Natural killer cell (primary cell): ENCODE results near the gene MAPK4. TPM values are rescaled to one million over a fixed set of nuclear protein-coding genes. Genes with fewer than 3 reads are reported as not detected.

ENCODE experiments used
- ATAC-seq, 3 donors: fragments of 150-1000 bp in 2 of 3; fragments of 200-7000 bp in 1 of 3; cut with Tn5 transposase; 1 replicate in 1 of 3; 2 replicates in 2 of 3; pipeline ENCODE4 v1.10.0; 2021; ENCODE audit warnings: mild to moderate bottlenecking in 2 of 3, moderate library complexity in 2 of 3
- DNase-seq, 2 donors: peaks; one replicate each; pipeline versions ENCODE4 v3.0.0 to v3.0.0-alpha.2; 2013 to 2021; ENCODE audit warnings: mixed read lengths in 1 of 2
- H3K27ac ChIP-seq: one replicate; pipeline ENCODE4 v1.5.1; 2013; ENCODE audit warnings: mild to moderate bottlenecking, low read length
- H3K27me3 ChIP-seq: one replicate; pipeline ENCODE4 v1.6.1; 2013; ENCODE audit warnings: low read length; ENCODE audit not compliant: control insufficient read depth, insufficient read depth
- H3K36me3 ChIP-seq: one replicate; pipeline ENCODE4 v1.6.1; 2013; ENCODE audit warnings: low read length; ENCODE audit not compliant: control insufficient read depth, insufficient read depth
- H3K4me1 ChIP-seq: one replicate; pipeline ENCODE4 v1.6.1; 2013; ENCODE audit warnings: low read length; ENCODE audit not compliant: control insufficient read depth, insufficient read depth
- H3K4me3 ChIP-seq: one replicate; pipeline ENCODE4 v1.5.1; 2013; ENCODE audit warnings: low read length
- H3K9me3 ChIP-seq: one replicate; pipeline ENCODE4 v1.6.1; 2013; ENCODE audit warnings: low read length; ENCODE audit not compliant: control insufficient read depth, insufficient read depth
- H3K27ac Mint-ChIP-seq, 2 donors: one replicate each; pipeline ENCODE4 v1.8.0; 2022; ENCODE audit warnings: mild to moderate bottlenecking in 2 of 2, mixed read lengths in 2 of 2, moderate library complexity in 1 of 2
- H3K27me3 Mint-ChIP-seq, 2 donors: one replicate each; pipeline ENCODE4 v1.8.0; 2022; ENCODE audit warnings: low read depth in 2 of 2, mixed read lengths in 2 of 2
- H3K36me3 Mint-ChIP-seq: one replicate; pipeline ENCODE4 v1.8.0; 2022; ENCODE audit warnings: mixed read lengths
- H3K4me1 Mint-ChIP-seq, 2 donors: one replicate each; pipeline ENCODE4 v1.8.0; 2022; ENCODE audit warnings: mixed read lengths in 2 of 2
- H3K4me3 Mint-ChIP-seq: one replicate; pipeline ENCODE4 v1.8.0; 2022; ENCODE audit warnings: mild to moderate bottlenecking, moderate library complexity, mixed read lengths
- H3K9me3 Mint-ChIP-seq, 2 donors: one replicate each; pipeline ENCODE4 v1.8.0; 2022; ENCODE audit warnings: mixed read lengths in 2 of 2
- CTCF ChIP-seq: fragments of 200-600 bp; IDR thresholded peaks from one replicate; pipeline ENCODE4 v1.8.0; 2022; ENCODE audit warnings: antibody characterized with exemption
- WGBS: methylation state at CpG from one replicate; pipeline ENCODE4 v1.1.7; 2013; ENCODE audit warnings: missing lambda C conversion rate; ENCODE audit not compliant: insufficient coverage; 5-methylcytosine and 5-hydroxymethylcytosine counted together
- intact Hi-C: fragments of 100-400 bp; cut with micrococcal nuclease; formaldehyde crosslinking; loops from one replicate; pipeline ENCODE4 v1.14.2; 2022
- total RNA-seq, 4 donors: library from RNA; stranded (reverse); fragments of 120-200 nt in 1 of 4; gene quantifications; one replicate each; pipeline versions ENCODE4 v1.2.3 to v1.2.4, GENCODE V29; 2013 to 2022

Gene MAPK4
- total RNA-seq, 3 donors from 2014 or later (not counting 1 experiment from before 2014, with no cell fraction given) = not detected

GRCh38 chr18:50726960-50727589 is 167.2 kb downstream of the MAPK4 start:
- Mint-ChIP-seq H3K4me1 (no peaks in the 10 kb centered on the region), H3K27me3 (peaks cover 0 to 5% of the 10 kb centered on the region in 2 donors), H3K36me3 (no peaks in the 10 kb centered on the region), H3K9me3 (no peaks in the 10 kb centered on the region), H3K27ac (no peak overlapping the region), H3K4me3 (no peak overlapping the region)
- intact Hi-C loops = no loop called here
- no peak for ATAC-seq
- no peak overlapping the region for H3K4me3 ChIP-seq
- H3K27me3 ChIP-seq = no peaks in the 10 kb centered on the region
- no peaks in the 10 kb centered on the region for H3K4me1 ChIP-seq
- 9% methylated on average over 10 of the region's 10 CpGs for WGBS
- no peaks in the 10 kb centered on the region for H3K36me3 ChIP-seq
- TF ChIP-seq CTCF = no peak
- H3K9me3 ChIP-seq = no peaks in the 10 kb centered on the region
- no peak for DNase-seq
- no peak overlapping the region for H3K27ac ChIP-seq

- Mint-ChIP-seq H3K9me3 (no peaks in the 10 kb centered on the region), H3K36me3 (no peaks in the 10 kb centered on the region), H3K27me3 (peaks cover 0 to 5% of the 10 kb centered on the region in 2 donors), H3K4me3 (no peak overlapping the region), H3K4me1 (no peaks in the 10 kb centered on the region), H3K27ac (no peak overlapping the region)
- no peaks in the 10 kb centered on the region for H3K27me3 ChIP-seq
- H3K4me1 ChIP-seq = no peaks in the 10 kb centered on the region
- H3K27ac ChIP-seq = no peak overlapping the region
- no peaks in the 10 kb centered on the region for H3K9me3 ChIP-seq
- no peak overlapping the region for H3K4me3 ChIP-seq
- no peaks in the 10 kb centered on the region for H3K36me3 ChIP-seq
- ATAC-seq = no peak
- WGBS = 92% methylated on average over 10 of the region's 10 CpGs
- TF ChIP-seq CTCF = no peak
- intact Hi-C loops = no loop called here
- no peak for DNase-seq
These were observed 168.0 kb downstream of the MAPK4 start for GRCh38 chr18:50727721-50728471.

GRCh38 chr18:50729376-50729775 is 169.5 kb downstream of the MAPK4 start:
- DNase-seq = no peak
- Histone ChIP-seq H3K27ac (no peak overlapping the region), H3K4me3 (no peak overlapping the region), H3K4me1 (no peaks in the 10 kb centered on the region), H3K9me3 (no peaks in the 10 kb centered on the region), H3K36me3 (no peaks in the 10 kb centered on the region), H3K27me3 (no peaks in the 10 kb centered on the region)
- intact Hi-C loops = no loop called here
- no peak for ATAC-seq
- Mint-ChIP-seq H3K36me3 (no peaks in the 10 kb centered on the region), H3K27ac (no peak overlapping the region), H3K4me3 (no peak overlapping the region), H3K9me3 (no peaks in the 10 kb centered on the region), H3K4me1 (no peaks in the 10 kb centered on the region), H3K27me3 (peaks cover 5 to 12% of the 10 kb centered on the region in 2 donors)
- TF ChIP-seq CTCF = no peak
- 73% methylated on average over 46 of the region's 46 CpGs for WGBS
